Measurements from ENCODE around the gene SP9.

GRCh38 chr2:174350593-174351181 lies 15.9 kb downstream of the SP9 start:
- no peak for TF ChIP-seq POLR2AphosphoS5 (IDR thresholded peaks at IDR 0.05)
- TF ChIP-seq, protein P1, sequence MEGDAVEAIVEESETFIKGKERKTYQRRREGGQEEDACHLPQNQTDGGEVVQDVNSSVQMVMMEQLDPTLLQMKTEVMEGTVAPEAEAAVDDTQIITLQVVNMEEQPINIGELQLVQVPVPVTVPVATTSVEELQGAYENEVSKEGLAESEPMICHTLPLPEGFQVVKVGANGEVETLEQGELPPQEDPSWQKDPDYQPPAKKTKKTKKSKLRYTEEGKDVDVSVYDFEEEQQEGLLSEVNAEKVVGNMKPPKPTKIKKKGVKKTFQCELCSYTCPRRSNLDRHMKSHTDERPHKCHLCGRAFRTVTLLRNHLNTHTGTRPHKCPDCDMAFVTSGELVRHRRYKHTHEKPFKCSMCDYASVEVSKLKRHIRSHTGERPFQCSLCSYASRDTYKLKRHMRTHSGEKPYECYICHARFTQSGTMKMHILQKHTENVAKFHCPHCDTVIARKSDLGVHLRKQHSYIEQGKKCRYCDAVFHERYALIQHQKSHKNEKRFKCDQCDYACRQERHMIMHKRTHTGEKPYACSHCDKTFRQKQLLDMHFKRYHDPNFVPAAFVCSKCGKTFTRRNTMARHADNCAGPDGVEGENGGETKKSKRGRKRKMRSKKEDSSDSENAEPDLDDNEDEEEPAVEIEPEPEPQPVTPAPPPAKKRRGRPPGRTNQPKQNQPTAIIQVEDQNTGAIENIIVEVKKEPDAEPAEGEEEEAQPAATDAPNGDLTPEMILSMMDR (IDR thresholded peaks at IDR 0.05 in 8 of 11, conservative IDR thresholded peaks at IDR 0.05 in 3 of 11): no peak
